HL-60 (cell line): Measurements from ENCODE around the gene GFRA4.

ENCODE experiments used
- POLR2AphosphoS5 ChIP-seq: IDR thresholded peaks from 2 replicates; pipeline ENCODE4 v1.6.1; 2012; ENCODE audit warnings: low read depth
- SPI1 ChIP-seq: IDR thresholded peaks from 2 replicates; pipeline ENCODE4 v1.6.1; 2012; ENCODE audit warnings: low read depth, mild to moderate bottlenecking, borderline replicate concordance
- TF ChIP-seq, protein P1 (sequence below): IDR thresholded peaks from one replicate; pipeline ENCODE4 v1.5.1; 2011; ENCODE audit warnings: low read length, control low read depth, inconsistent platforms; ENCODE audit not compliant: insufficient read depth

DNA sequence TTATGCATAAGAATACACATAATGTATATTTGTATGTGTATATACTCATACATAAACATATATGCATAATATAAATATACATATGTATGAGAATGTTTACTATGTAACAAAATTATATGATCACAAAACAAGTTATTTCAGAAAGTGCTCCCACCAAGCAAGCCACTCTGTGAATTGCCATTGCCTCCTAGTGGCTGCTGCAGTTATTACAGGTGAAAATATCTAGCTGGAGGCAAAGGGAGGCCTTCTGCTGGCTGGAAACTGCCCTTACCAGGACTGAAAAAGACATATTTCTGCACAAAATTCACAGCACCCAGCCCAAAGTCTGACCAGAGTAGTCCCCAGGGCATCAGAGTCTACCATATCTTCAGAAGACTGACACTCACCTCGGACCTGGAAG lies 33.0 kb upstream of the GFRA4 start:
- TF ChIP-seq, protein P1, sequence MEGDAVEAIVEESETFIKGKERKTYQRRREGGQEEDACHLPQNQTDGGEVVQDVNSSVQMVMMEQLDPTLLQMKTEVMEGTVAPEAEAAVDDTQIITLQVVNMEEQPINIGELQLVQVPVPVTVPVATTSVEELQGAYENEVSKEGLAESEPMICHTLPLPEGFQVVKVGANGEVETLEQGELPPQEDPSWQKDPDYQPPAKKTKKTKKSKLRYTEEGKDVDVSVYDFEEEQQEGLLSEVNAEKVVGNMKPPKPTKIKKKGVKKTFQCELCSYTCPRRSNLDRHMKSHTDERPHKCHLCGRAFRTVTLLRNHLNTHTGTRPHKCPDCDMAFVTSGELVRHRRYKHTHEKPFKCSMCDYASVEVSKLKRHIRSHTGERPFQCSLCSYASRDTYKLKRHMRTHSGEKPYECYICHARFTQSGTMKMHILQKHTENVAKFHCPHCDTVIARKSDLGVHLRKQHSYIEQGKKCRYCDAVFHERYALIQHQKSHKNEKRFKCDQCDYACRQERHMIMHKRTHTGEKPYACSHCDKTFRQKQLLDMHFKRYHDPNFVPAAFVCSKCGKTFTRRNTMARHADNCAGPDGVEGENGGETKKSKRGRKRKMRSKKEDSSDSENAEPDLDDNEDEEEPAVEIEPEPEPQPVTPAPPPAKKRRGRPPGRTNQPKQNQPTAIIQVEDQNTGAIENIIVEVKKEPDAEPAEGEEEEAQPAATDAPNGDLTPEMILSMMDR: peak; percentile 19
- TF ChIP-seq POLR2AphosphoS5 (no peak), SPI1 (no peak)
